ENCODE measurements around the gene OR51F1. TPM values are rescaled to one million over a fixed set of nuclear protein-coding genes. Genes with fewer than 3 reads are reported as not detected.

Gene OR51F1
- total and polyA plus RNA-seq, 2 donors (not counting 1 experiment from before 2014, with no cell fraction given): not detected

DNA sequence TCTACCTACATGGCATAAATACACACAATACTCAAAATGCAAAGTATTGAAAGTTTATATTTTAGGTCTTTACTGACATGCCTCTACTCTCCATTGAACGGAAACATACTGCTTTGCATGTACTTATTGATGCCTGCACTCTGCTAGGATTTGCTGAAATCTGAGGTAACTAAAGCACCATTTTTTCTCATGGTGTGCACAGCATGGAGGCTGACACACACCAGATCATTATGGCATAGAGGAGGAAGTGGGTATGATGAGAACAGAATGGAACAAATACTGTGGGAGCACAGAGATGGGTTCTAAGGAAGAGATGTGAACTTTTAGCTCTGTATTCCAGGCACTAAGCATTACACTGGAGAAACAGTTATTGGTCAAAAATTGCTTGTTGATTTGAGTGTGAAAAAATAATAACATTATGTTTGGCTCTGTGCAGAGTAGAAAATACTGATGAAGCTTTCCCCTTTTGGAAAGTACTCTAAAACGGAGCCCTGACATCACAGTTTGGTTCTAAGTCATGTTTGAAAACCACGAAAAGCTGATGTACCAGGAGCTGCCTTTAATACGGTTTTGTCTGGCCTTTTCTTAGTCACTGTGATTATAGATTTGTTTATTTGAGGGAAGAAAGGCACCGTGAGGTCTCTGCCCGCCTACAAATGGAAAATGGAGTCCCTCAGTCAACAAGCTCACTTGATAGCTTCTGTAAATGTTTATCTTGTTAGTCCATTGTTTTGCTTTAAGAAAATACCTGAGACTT, 28.9 kb upstream of the OR51F1 start:
- intact Hi-C loops (cut with micrococcal nuclease): no loop called here
- no peaks in the 10 kb centered on the region for H3K79me2 ChIP-seq (ENCODE audit: control insufficient read depth, insufficient read depth, low read length)
- no peaks in the 10 kb centered on the region for H3K36me3 ChIP-seq (replicated peaks in 1 of 2; ENCODE audit: control extremely low read depth in 1 of 2, control insufficient read depth in 1 of 2, extremely low read depth in 1 of 2, insufficient read depth in 2 of 2, low read length in 1 of 2)
- ChIA-PET POLR2A (no interaction called here), CTCF (no interaction called here)
- H3K9ac ChIP-seq (ENCODE audit: low read length): no peak overlapping the region
- 77% methylated on average over 4 of the region's 6 CpGs for WGBS (ENCODE audit: insufficient coverage)
- H3K4me1 Mint-ChIP-seq: no peaks in the 10 kb centered on the region
- H2AFZ ChIP-seq (ENCODE audit: insufficient read depth, low read depth, low read length, poor library complexity, severe bottlenecking): no peak overlapping the region
- no peak for DNase-seq
- H3K4me3 Mint-ChIP-seq: no peak overlapping the region
- H3K4me3 ChIP-seq (ENCODE audit: control extremely low read depth in 1 of 5, extremely low read depth in 1 of 5, insufficient read depth in 1 of 5, low read depth in 2 of 5, low read length in 4 of 5): no peak overlapping the region
- no peaks in the 10 kb centered on the region for H3K4me1 ChIP-seq (ENCODE audit: control insufficient read depth in 2 of 2, insufficient read depth in 2 of 2, low read length in 2 of 2)
- no peak for ATAC-seq (ENCODE audit: low read depth)
- no peaks in the 10 kb centered on the region for H3K9me3 Mint-ChIP-seq (ENCODE audit: insufficient read depth)
- H3K9me3 ChIP-seq (ENCODE audit: control extremely low read depth in 1 of 3, control insufficient read depth in 2 of 3, insufficient read depth in 1 of 3, low read length in 2 of 3): no peaks in the 10 kb centered on the region
- TF ChIP-seq, protein P1, sequence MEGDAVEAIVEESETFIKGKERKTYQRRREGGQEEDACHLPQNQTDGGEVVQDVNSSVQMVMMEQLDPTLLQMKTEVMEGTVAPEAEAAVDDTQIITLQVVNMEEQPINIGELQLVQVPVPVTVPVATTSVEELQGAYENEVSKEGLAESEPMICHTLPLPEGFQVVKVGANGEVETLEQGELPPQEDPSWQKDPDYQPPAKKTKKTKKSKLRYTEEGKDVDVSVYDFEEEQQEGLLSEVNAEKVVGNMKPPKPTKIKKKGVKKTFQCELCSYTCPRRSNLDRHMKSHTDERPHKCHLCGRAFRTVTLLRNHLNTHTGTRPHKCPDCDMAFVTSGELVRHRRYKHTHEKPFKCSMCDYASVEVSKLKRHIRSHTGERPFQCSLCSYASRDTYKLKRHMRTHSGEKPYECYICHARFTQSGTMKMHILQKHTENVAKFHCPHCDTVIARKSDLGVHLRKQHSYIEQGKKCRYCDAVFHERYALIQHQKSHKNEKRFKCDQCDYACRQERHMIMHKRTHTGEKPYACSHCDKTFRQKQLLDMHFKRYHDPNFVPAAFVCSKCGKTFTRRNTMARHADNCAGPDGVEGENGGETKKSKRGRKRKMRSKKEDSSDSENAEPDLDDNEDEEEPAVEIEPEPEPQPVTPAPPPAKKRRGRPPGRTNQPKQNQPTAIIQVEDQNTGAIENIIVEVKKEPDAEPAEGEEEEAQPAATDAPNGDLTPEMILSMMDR (IDR thresholded peaks at IDR 0.05): no peak
- TF ChIP-seq EZH2 (IDR thresholded peaks at IDR 0.05; ENCODE audit: borderline replicate concordance, insufficient read depth, low read depth, low read length, poor library complexity, severe bottlenecking): no peak
- no peaks in the 10 kb centered on the region for H3K27me3 ChIP-seq (replicated peaks in 1 of 4; ENCODE audit: control extremely low read depth in 1 of 4, control insufficient read depth in 3 of 4, insufficient read depth in 4 of 4, low read length in 3 of 4)
- no peak overlapping the region for H3K27ac ChIP-seq (ENCODE audit: low read length in 2 of 2)
- H3K27me3 Mint-ChIP-seq: peaks cover 3% of the 10 kb centered on the region
- no peaks in the 10 kb centered on the region for H4K20me1 ChIP-seq (ENCODE audit: control insufficient read depth, insufficient read depth, low read length, poor library complexity, severe bottlenecking)
- no peak overlapping the region for H3K27ac Mint-ChIP-seq
- no peak overlapping the region for H3K4me2 ChIP-seq (replicated peaks; ENCODE audit: low read depth, low read length, poor library complexity, severe bottlenecking)

GRCh38 chr11:4797206-4797605, 27.5 kb upstream of the OR51F1 start:
- H2AFZ ChIP-seq (ENCODE audit: insufficient read depth, low read depth, low read length, poor library complexity, severe bottlenecking): no peak overlapping the region
- H3K36me3 ChIP-seq (replicated peaks in 1 of 2; ENCODE audit: control extremely low read depth in 1 of 2, control insufficient read depth in 1 of 2, extremely low read depth in 1 of 2, insufficient read depth in 2 of 2, low read length in 1 of 2): no peaks in the 10 kb centered on the region
- no peak overlapping the region for H3K27ac Mint-ChIP-seq
- no peaks in the 10 kb centered on the region for H3K4me1 ChIP-seq (ENCODE audit: control insufficient read depth in 2 of 2, insufficient read depth in 2 of 2, low read length in 2 of 2)
- ATAC-seq (ENCODE audit: low read depth) (no peak), DNase-seq (no peak)
- no peaks in the 10 kb centered on the region for H4K20me1 ChIP-seq (ENCODE audit: control insufficient read depth, insufficient read depth, low read length, poor library complexity, severe bottlenecking)
- no peaks in the 10 kb centered on the region for H3K4me1 Mint-ChIP-seq
- CTCF ChIA-PET: no interaction called here
- H3K27ac ChIP-seq (ENCODE audit: low read length in 2 of 2): no peak overlapping the region
- H3K4me3 ChIP-seq (ENCODE audit: control extremely low read depth in 1 of 5, extremely low read depth in 1 of 5, insufficient read depth in 1 of 5, low read depth in 2 of 5, low read length in 4 of 5): no peak overlapping the region
- no peak overlapping the region for H3K9ac ChIP-seq (ENCODE audit: low read length)
- no peaks in the 10 kb centered on the region for H3K79me2 ChIP-seq (ENCODE audit: control insufficient read depth, insufficient read depth, low read length)
- no peaks in the 10 kb centered on the region for H3K9me3 ChIP-seq (ENCODE audit: control extremely low read depth in 1 of 3, control insufficient read depth in 2 of 3, insufficient read depth in 1 of 3, low read length in 2 of 3)
- 67% methylated on average over 1 of the region's 2 CpGs for WGBS (ENCODE audit: insufficient coverage)
- intact Hi-C loops (cut with micrococcal nuclease): no loop called here
- H3K4me2 ChIP-seq (replicated peaks; ENCODE audit: low read depth, low read length, poor library complexity, severe bottlenecking): no peak overlapping the region
- peaks cover 6% of the 10 kb centered on the region for H3K27me3 Mint-ChIP-seq
- no peak for TF ChIP-seq EZH2 (IDR thresholded peaks at IDR 0.05; ENCODE audit: borderline replicate concordance, insufficient read depth, low read depth, low read length, poor library complexity, severe bottlenecking)
- TF ChIP-seq, protein P1 (IDR thresholded peaks at IDR 0.05): no peak
- no peaks in the 10 kb centered on the region for H3K27me3 ChIP-seq (replicated peaks in 1 of 4; ENCODE audit: control extremely low read depth in 1 of 4, control insufficient read depth in 3 of 4, insufficient read depth in 4 of 4, low read length in 3 of 4)
- POLR2A ChIA-PET: no interaction called here
- H3K4me3 Mint-ChIP-seq: no peak overlapping the region
- H3K9me3 Mint-ChIP-seq (ENCODE audit: insufficient read depth): no peaks in the 10 kb centered on the region
